Progenitor cell of endocrine pancreas (in vitro differentiated cells): ENCODE results near the gene ARHGEF11. TPM values are rescaled to one million over a fixed set of nuclear protein-coding genes. Genes with fewer than 3 reads are reported as not detected.

ENCODE experiments used
- DNase-seq: peaks from one replicate; pipeline ENCODE4 v3.0.0; 2021; ENCODE audit warnings: low spot score; ENCODE audit not compliant: unreplicated experiment
- H3K27ac Mint-ChIP-seq: 2 replicates; pipeline ENCODE4 v1.8.0; 2021; ENCODE audit warnings: mild to moderate bottlenecking, moderate library complexity, mixed read lengths
- H3K27me3 Mint-ChIP-seq: 2 replicates; pipeline ENCODE4 v1.8.0; 2021; ENCODE audit warnings: mixed read lengths
- H3K36me3 Mint-ChIP-seq: 2 replicates; pipeline ENCODE4 v1.8.0; 2022; ENCODE audit warnings: mixed read lengths; ENCODE audit not compliant: insufficient read depth
- H3K4me1 Mint-ChIP-seq: 2 replicates; pipeline ENCODE4 v1.8.0; 2021; ENCODE audit warnings: low read depth, mixed read lengths
- H3K4me3 Mint-ChIP-seq: 2 replicates; pipeline ENCODE4 v1.8.0; 2021; ENCODE audit warnings: low read depth, mild to moderate bottlenecking, moderate library complexity, mixed read lengths
- H3K9me3 Mint-ChIP-seq: 2 replicates; pipeline ENCODE4 v1.8.0; 2021; ENCODE audit warnings: low read depth, mixed read lengths
- CTCF ChIP-seq: fragments of 200-600 bp; sonication (generic); IDR thresholded peaks from one replicate; pipeline ENCODE4 v1.5.0; 2021; ENCODE audit warnings: antibody characterized with exemption, mild to moderate bottlenecking; ENCODE audit not compliant: unreplicated experiment
- total RNA-seq: library from RNA; stranded (reverse); gene quantifications from 2 replicates; pipeline ENCODE4 v1.2.1, GENCODE V29; 2021

ARHGEF11 gene
- total RNA-seq, 1 donor from 2014 or later = 56.7 TPM

GRCh38 chr1:157019457-157019856 lies 26.1 kb downstream of the ARHGEF11 start:
- Mint-ChIP-seq H3K27me3 (no peaks in the 10 kb centered on the region), H3K27ac (no peak overlapping the region), H3K4me3 (no peak overlapping the region), H3K9me3 (peaks cover 36% of the 10 kb centered on the region), H3K36me3 (peaks cover 49% of the 10 kb centered on the region), H3K4me1 (no peaks in the 10 kb centered on the region)
- no peak for TF ChIP-seq CTCF
- no peak for DNase-seq

- no peak overlapping the region for H3K4me3 Mint-ChIP-seq
- no peaks in the 10 kb centered on the region for H3K27me3 Mint-ChIP-seq
- peaks cover 14% of the 10 kb centered on the region for H3K4me1 Mint-ChIP-seq
- no peak for DNase-seq
- no peak for TF ChIP-seq CTCF
- H3K36me3 Mint-ChIP-seq = peaks cover 2% of the 10 kb centered on the region
- no peak overlapping the region for H3K27ac Mint-ChIP-seq
- peaks cover 8% of the 10 kb centered on the region for H3K9me3 Mint-ChIP-seq
Observed at GRCh38 chr1:157011845-157012244, 33.7 kb downstream of the ARHGEF11 start.

- peaks cover 14% of the 10 kb centered on the region for H3K4me1 Mint-ChIP-seq
- no peak overlapping the region for H3K4me3 Mint-ChIP-seq
- no peaks in the 10 kb centered on the region for H3K27me3 Mint-ChIP-seq
- H3K27ac Mint-ChIP-seq = peak overlapping the region; percentile 11
- H3K36me3 Mint-ChIP-seq = peaks cover 2% of the 10 kb centered on the region
- no peak for DNase-seq
- peaks cover 8% of the 10 kb centered on the region for H3K9me3 Mint-ChIP-seq
- TF ChIP-seq CTCF = no peak
Observed at GRCh38 chr1:157008502-157008901, 37.0 kb downstream of the ARHGEF11 start.

GRCh38 chr1:157007306-157007705 lies 38.2 kb downstream of the ARHGEF11 start:
- Mint-ChIP-seq H3K36me3 (peaks cover 2% of the 10 kb centered on the region), H3K27me3 (no peaks in the 10 kb centered on the region), H3K4me3 (no peak overlapping the region), H3K4me1 (peaks cover 14% of the 10 kb centered on the region), H3K9me3 (peaks cover 8% of the 10 kb centered on the region), H3K27ac (no peak overlapping the region)
- TF ChIP-seq CTCF = no peak
- DNase-seq = no peak

GRCh38 chr1:157006676-157007075 lies 38.9 kb downstream of the ARHGEF11 start:
- DNase-seq = no peak
- H3K4me3 Mint-ChIP-seq = no peak overlapping the region
- H3K36me3 Mint-ChIP-seq = peaks cover 2% of the 10 kb centered on the region
- no peak for TF ChIP-seq CTCF
- H3K27ac Mint-ChIP-seq = no peak overlapping the region
- H3K4me1 Mint-ChIP-seq = peaks cover 14% of the 10 kb centered on the region
- H3K9me3 Mint-ChIP-seq = peaks cover 4% of the 10 kb centered on the region
- no peaks in the 10 kb centered on the region for H3K27me3 Mint-ChIP-seq
